HepG2 (cell line): ENCODE data around the gene RBBP8NL. TPM values are rescaled to one million over a fixed set of nuclear protein-coding genes. Genes with fewer than 3 reads are reported as not detected.
A peak's percentile ranks its signal among the peaks of the same experiment; 100 is the strongest.

Source experiments
- ATAC-seq: fragments of 200-7000 bp; cut with Tn5 transposase; 3 replicates; pipeline ENCODE4 v1.9.1; 2020; ENCODE audit warnings: mild to moderate bottlenecking, moderate library complexity
- BruUV-seq: library from RNA; stranded (reverse); fragments of 400-500 nt; replicated peaks from 2 replicates; lab custom pipeline; 2021; lab: Mats Ljungman, UMichigan
- CTCF ChIA-PET: fragments of 300-600 bp; formaldehyde crosslinking; extraction: SDS; loops from one replicate; lab custom pipeline; 2021; ENCODE audit warnings: low total read pairs, inconsistent platforms, low intra/inter-chr PET ratio; lab: Yijun Ruan, JAX
- POLR2A ChIA-PET: fragments of 350-600 bp; sonication (Branson Sonifier 250); formaldehyde crosslinking; loops from one replicate; lab custom pipeline; 2020; ENCODE audit warnings: antibody characterized with exemption, inconsistent platforms; lab: Yijun Ruan, JAX
- DNase-seq: peaks from one replicate; pipeline ENCODE4 v3.0.0-alpha.2; 2015; ENCODE audit warnings: low spot score
- FAIRE-seq: peaks from 3 replicates; lab custom pipeline; 2011; peaks lifted over from hg19 to GRCh38; lab: Jason Lieb, UNC
- H2AFZ ChIP-seq: one replicate; pipeline ENCODE4 v1.6.1; 2011; ENCODE audit warnings: low read length, inconsistent platforms
- H3K27ac ChIP-seq: fragments of 300-600 bp; 3 replicates; pipeline ENCODE4 v1.8.0; 2011; ENCODE audit warnings: mixed run types, mild to moderate bottlenecking, mixed read lengths, low read length, inconsistent platforms; ENCODE audit not compliant: insufficient read depth; ENCODE audit errors: extremely low read length
- H3K27me3 ChIP-seq, 2 experiments: fragments of 200-600 bp in 1 of 2; 2 replicates in 1 of 2; 3 replicates in 1 of 2; pipeline versions ENCODE4 v1.6.0 to v1.8.0; 2011; ENCODE audit warnings: low read length in 2 of 2, mild to moderate bottlenecking in 2 of 2, moderate library complexity in 2 of 2, inconsistent platforms in 1 of 2; ENCODE audit not compliant: insufficient read depth in 2 of 2, control insufficient read depth in 1 of 2
- H3K36me3 ChIP-seq, 2 experiments: fragments of 200-600 bp in 1 of 2; replicated peaks in 1 of 2; 2 replicates in 1 of 2; 3 replicates in 1 of 2; pipeline versions ENCODE4 v1.5.1 to v1.8.0; 2011; ENCODE audit warnings: low read length in 2 of 2, inconsistent platforms in 1 of 2; ENCODE audit not compliant: insufficient read depth in 2 of 2, control insufficient read depth in 1 of 2
- H3K4me1 ChIP-seq: 2 replicates; pipeline ENCODE4 v1.5.1; 2012; ENCODE audit warnings: low read length, inconsistent platforms; ENCODE audit not compliant: insufficient read depth
- H3K4me2 ChIP-seq: 2 replicates; pipeline ENCODE4 v1.6.0; 2011; ENCODE audit warnings: low read depth, low read length, inconsistent platforms
- H3K4me3 ChIP-seq, 3 experiments: fragments of 200-600 bp in 1 of 3; sonication (generic), shearing (Covaris generic) in 1 of 3; replicated peaks in 1 of 3; 2 replicates each; pipeline ENCODE4 v1.5.1; 2011 to 2016; ENCODE audit warnings: low read length in 3 of 3, inconsistent platforms in 2 of 3, low read depth in 2 of 3, mild to moderate bottlenecking in 2 of 3, control low read depth in 1 of 3, mixed read lengths in 1 of 3; ENCODE audit not compliant: insufficient read depth in 1 of 3
- H3K79me2 ChIP-seq: one replicate; pipeline ENCODE4 v1.6.1; 2011; ENCODE audit warnings: low read length, inconsistent platforms; ENCODE audit not compliant: insufficient read depth
- H3K9ac ChIP-seq: 2 replicates; pipeline ENCODE4 v1.6.0; 2011; ENCODE audit warnings: mild to moderate bottlenecking, low read depth, low read length, inconsistent platforms; ENCODE audit not compliant: insufficient read depth
- H3K9me3 ChIP-seq: 2 replicates; pipeline ENCODE4 v1.5.1; 2012; ENCODE audit warnings: mild to moderate bottlenecking, low read length
- H4K20me1 ChIP-seq: 2 replicates; pipeline ENCODE4 v1.6.0; 2011; ENCODE audit warnings: inconsistent platforms, mild to moderate bottlenecking, low read length, moderate library complexity; ENCODE audit not compliant: insufficient read depth
- EHMT2 ChIP-seq: fragments of 200-600 bp; sonication (generic); IDR thresholded peaks from 2 replicates; pipeline ENCODE4 v1.7.0; 2017; ENCODE audit warnings: antibody characterized with exemption, low read depth, low read length, borderline replicate concordance
- ETS1 ChIP-seq: sonication (generic); formaldehyde crosslinking; IDR thresholded peaks from 2 replicates; pipeline ENCODE4 v1.4.0; 2020; ENCODE audit warnings: missing genetic modification reagents
- HNF4G ChIP-seq, 2 experiments: sonication (generic) in 1 of 2; formaldehyde crosslinking in 1 of 2; IDR thresholded peaks; 2 replicates each; pipeline versions ENCODE4 v1.4.0 to v1.6.1; 2011 to 2020; ENCODE audit warnings: borderline replicate concordance in 2 of 2, low read depth in 2 of 2, mild to moderate bottlenecking in 2 of 2, low read length in 1 of 2, missing genetic modification reagents in 1 of 2, moderate library complexity in 1 of 2
- KDM6A ChIP-seq: IDR thresholded peaks from 2 replicates; pipeline ENCODE4 v1.6.1; 2016; ENCODE audit warnings: low read depth
- PAF1 ChIP-seq: IDR thresholded peaks from 2 replicates; pipeline ENCODE4 v1.6.1; 2016; ENCODE audit warnings: missing genetic modification reagents, missing compliant biosample characterization
- PHB2 ChIP-seq: fragments of 450-650 bp; IDR thresholded peaks from 2 replicates; pipeline ENCODE4 v1.6.1; 2018; ENCODE audit not compliant: partially characterized antibody
- PHF21A ChIP-seq: sonication (generic); formaldehyde crosslinking; IDR thresholded peaks from 2 replicates; pipeline ENCODE4 v1.5.0; 2020; ENCODE audit warnings: mild to moderate bottlenecking, missing genetic modification reagents
- SMAD1 ChIP-seq: sonication (generic); formaldehyde crosslinking; IDR thresholded peaks from 2 replicates; pipeline ENCODE4 v1.4.0; 2020; ENCODE audit warnings: missing genetic modification reagents, low read depth, mild to moderate bottlenecking, borderline replicate concordance
- SMYD3 ChIP-seq: sonication (generic); formaldehyde crosslinking; IDR thresholded peaks from 2 replicates; pipeline ENCODE4 v1.8.1; 2023; ENCODE audit warnings: mild to moderate bottlenecking, missing genetic modification reagents
- SNAPC4 ChIP-seq: sonication (generic); formaldehyde crosslinking; IDR thresholded peaks from 2 replicates; pipeline ENCODE4 v1.4.0; 2020; ENCODE audit warnings: mild to moderate bottlenecking, missing genetic modification reagents
- ZBTB21 ChIP-seq: sonication (generic); formaldehyde crosslinking; IDR thresholded peaks from 2 replicates; pipeline ENCODE4 v1.4.0; 2020; ENCODE audit warnings: missing genetic modification reagents
- ZBTB7B ChIP-seq: sonication (generic); formaldehyde crosslinking; IDR thresholded peaks from 2 replicates; pipeline ENCODE4 v1.4.0; 2020; ENCODE audit warnings: missing genetic modification reagents
- ZNF335 ChIP-seq: sonication (generic); formaldehyde crosslinking; IDR thresholded peaks from 2 replicates; pipeline ENCODE4 v1.4.0; 2020; ENCODE audit warnings: missing genetic modification reagents
- ZNF572 ChIP-seq: sonication (generic); formaldehyde crosslinking; IDR thresholded peaks from 2 replicates; pipeline ENCODE4 v1.5.1; 2020; ENCODE audit warnings: mild to moderate bottlenecking, missing genetic modification reagents
- ZNF605 ChIP-seq: sonication (generic); formaldehyde crosslinking; IDR thresholded peaks from 2 replicates; pipeline ENCODE4 v1.8.0; 2022; ENCODE audit warnings: mild to moderate bottlenecking, missing genetic modification reagents
- ZNF607 ChIP-seq: sonication (generic); formaldehyde crosslinking; IDR thresholded peaks from 2 replicates; pipeline ENCODE4 v1.5.1; 2020; ENCODE audit warnings: missing genetic modification reagents, mild to moderate bottlenecking, borderline replicate concordance
- ZNF619 ChIP-seq: sonication (generic); formaldehyde crosslinking; IDR thresholded peaks from 2 replicates; pipeline ENCODE4 v1.4.0; 2020; ENCODE audit warnings: mild to moderate bottlenecking, missing genetic modification reagents
- ZNF776 ChIP-seq: sonication (generic); formaldehyde crosslinking; IDR thresholded peaks from 2 replicates; pipeline ENCODE4 v1.4.0; 2020; ENCODE audit warnings: mild to moderate bottlenecking, missing genetic modification reagents
- ZNF792 ChIP-seq: IDR thresholded peaks from 2 replicates; pipeline ENCODE4 v1.6.1; 2016
- WGBS: methylation state at CpG from one replicate; pipeline ENCODE4 v1.1.6; 2017; ENCODE audit warnings: low lambda C conversion rate; 5-methylcytosine and 5-hydroxymethylcytosine counted together
- in situ Hi-C: cut with HindIII; loops from 2 replicates; pipeline ENCODE4 v1.10.0; 2017; ENCODE audit warnings: low pct_unique_long_range_greater_than_20kb; ENCODE audit not compliant: extremely low pct_ligation_motif_present
- intact Hi-C: fragments of 100-400 bp; cut with micrococcal nuclease; formaldehyde crosslinking; loops from one replicate; pipeline ENCODE4 v1.10.0; 2022; ENCODE audit not compliant: unreplicated experiment
- polyA plus RNA-seq, 8 experiments: library from polyadenylated mRNA; depleted of rRNA in 3 of 8; stranded (reverse) in 7 of 8; unstranded in 1 of 8; fragments of >200 nt; fragmentation: Illumina TruSeq in 4 of 8; extraction: Trizol in 4 of 8; gene quantifications; 2 replicates each; pipeline versions ENCODE4 v1.2.1 to v1.2.3, GENCODE V29; 2011 to 2016; ENCODE audit warnings: low read depth in 4 of 8, missing spikeins in 1 of 8, mixed read lengths in 1 of 8; ENCODE audit not compliant: insufficient read depth in 1 of 8
- total RNA-seq, 5 experiments: library from RNA; depleted of rRNA; stranded (reverse); fragments of >200 nt; fragmentation: Illumina TruSeq; extraction: Trizol; gene quantifications; 2 replicates each; pipeline ENCODE4 v1.2.3, GENCODE V29; 2016; ENCODE audit warnings: low read depth in 1 of 5

The RBBP8NL gene
- total and polyA plus RNA-seq, 2 of the 13 experiments (the other 11 are each of a cell fraction or from before 2014, with no cell fraction given): 0.69 to 0.86 TPM

- H3K9ac ChIP-seq: no peak overlapping the region
- H3K36me3 ChIP-seq: peaks cover 6 to 16% of the 10 kb centered on the region in 2 experiments; a peak in 4 of 5 replicates
- H3K4me1 ChIP-seq: no peaks in the 10 kb centered on the region
- intact Hi-C loops: no loop called here
- DNase-seq: no peak
- ATAC-seq: peak; percentile 61
- H3K4me3 ChIP-seq: no peak overlapping the region
- ChIA-PET POLR2A (interaction anchor here (1.0 to 2.1 kb wide), 3 partner anchors 9 to 27 kb away, joined by 3 to 8 read pairs (median 4); partner anchors contain the start of gene RPS21), CTCF (interaction anchor here (1.5 kb wide), 1 partner anchor 10 kb away, joined by 6 read pairs; no protein-coding TSS in a partner anchor)
- no peak overlapping the region for H2AFZ ChIP-seq
- WGBS: 83% methylated on average over 26 of the region's 27 CpGs
- H3K4me2 ChIP-seq: no peak overlapping the region
- FAIRE-seq: peak; percentile 60
- H3K27me3 ChIP-seq: no peaks in the 10 kb centered on the region
- H3K79me2 ChIP-seq: no peaks in the 10 kb centered on the region
- no TSS peak for BruUV-seq
- no peak overlapping the region for H3K27ac ChIP-seq
- H4K20me1 ChIP-seq: no peaks in the 10 kb centered on the region
- in situ Hi-C loops: no loop called here
- H3K9me3 ChIP-seq: no peaks in the 10 kb centered on the region
- no peak for TF ChIP-seq KDM6A
- TF ChIP-seq ZNF572 (CRISPR knock-in tag): 0 out of 2 replicates have a peak, but pooled peaks have one; percentile 50
- no peak for TF ChIP-seq ZNF792 (CRISPR knock-in tag)
- no peak for TF ChIP-seq HNF4G (IDR thresholded peaks at IDR 0.05; ENCODE audit: borderline replicate concordance, low read depth, low read length)
- TF ChIP-seq HNF4G (CRISPR knock-in tag; IDR thresholded peaks at IDR 0.05; ENCODE audit: borderline replicate concordance, low read depth): no peak
- TF ChIP-seq PHF21A (CRISPR knock-in tag): no peak
- no peak for TF ChIP-seq PAF1 (CRISPR knock-in tag)
- TF ChIP-seq ZBTB21 (CRISPR knock-in tag): no peak
- no peak for TF ChIP-seq SNAPC4 (CRISPR knock-in tag)
- TF ChIP-seq ZNF607: no peak
- peak; percentile 83 for TF ChIP-seq ZNF776
- TF ChIP-seq ZNF605 (CRISPR knock-in tag): peak; percentile 28; the same call in 1 of the 2 replicates
- no peak for TF ChIP-seq PHB2
- no peak for TF ChIP-seq EHMT2
- TF ChIP-seq SMYD3 (CRISPR knock-in tag): no peak
- TF ChIP-seq ZBTB7B (CRISPR knock-in tag): no peak
- no peak for TF ChIP-seq ETS1 (CRISPR knock-in tag)
- TF ChIP-seq ZNF619 (CRISPR knock-in tag): no peak
- no peak for TF ChIP-seq ZNF335 (CRISPR knock-in tag)
- peak; percentile 10; the same call in 1 of the 2 replicates for TF ChIP-seq SMAD1 (CRISPR knock-in tag)
Observed at GRCh38 chr20:62395311-62396242, 31.8 kb downstream of the RBBP8NL start.
